PFSK-1 (cell line): ENCODE results near the gene MLIP.

Experiments used
- FOXP2 ChIP-seq: optimal IDR thresholded peaks from 2 replicates; pipeline ENCODE3; 2011; ENCODE audit warnings: borderline replicate concordance, control low read depth, inconsistent platforms; ENCODE audit not compliant: insufficient read depth; ENCODE audit errors: extremely low read length, extremely low read depth
- POLR2AphosphoS5 ChIP-seq: IDR thresholded peaks from 2 replicates; pipeline ENCODE4 v1.6.1; 2012; ENCODE audit warnings: low read depth, mild to moderate bottlenecking, control low read depth, low read length, moderate library complexity
- REST ChIP-seq, 2 experiments: IDR thresholded peaks; 2 replicates each; pipeline versions ENCODE4 v1.6.1 to v1.8.0; 2011 to 2012; ENCODE audit warnings: low read depth in 2 of 2, low read length in 2 of 2, control low read depth in 1 of 2, inconsistent platforms in 1 of 2, mild to moderate bottlenecking in 1 of 2, moderate library complexity in 1 of 2; ENCODE audit not compliant: insufficient read depth in 1 of 2
- SIN3A ChIP-seq: IDR thresholded peaks from 2 replicates; pipeline ENCODE4 v1.6.1; 2012; ENCODE audit warnings: mild to moderate bottlenecking, low read length, moderate library complexity, borderline replicate concordance; ENCODE audit not compliant: insufficient read depth
- TAF1 ChIP-seq: IDR thresholded peaks from 2 replicates; pipeline ENCODE4 v1.6.1; 2012; ENCODE audit warnings: low read length, control low read depth, borderline replicate concordance; ENCODE audit not compliant: insufficient read depth

MLIP gene

DNA sequence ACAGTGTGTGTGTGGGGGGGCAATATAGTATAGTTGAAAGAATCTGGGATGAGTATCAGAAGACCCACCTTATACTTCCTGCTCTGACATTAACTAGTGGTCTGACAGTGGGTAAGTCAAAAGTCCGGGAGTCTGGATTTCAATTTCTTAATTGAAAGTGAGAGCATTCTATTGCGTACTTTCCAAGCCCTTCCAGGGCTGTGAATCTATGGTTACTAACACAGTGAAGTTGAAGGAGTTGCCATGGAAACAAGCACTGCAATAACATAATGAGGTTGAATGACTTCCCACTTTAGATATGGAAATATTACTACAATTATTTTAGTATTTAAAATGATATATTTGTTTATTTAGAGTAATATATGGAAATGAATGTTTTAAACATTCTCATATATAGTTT lies 80.2 kb downstream of the MLIP start:
- TF ChIP-seq POLR2AphosphoS5 (no peak), REST (IDR thresholded peaks at IDR 0.05; ENCODE audit: insufficient read depth in 1 of 2, low read depth in 2 of 2, low read length in 2 of 2) (no peak), TAF1 (no peak), SIN3A (no peak), FOXP2 (no peak)

DNA sequence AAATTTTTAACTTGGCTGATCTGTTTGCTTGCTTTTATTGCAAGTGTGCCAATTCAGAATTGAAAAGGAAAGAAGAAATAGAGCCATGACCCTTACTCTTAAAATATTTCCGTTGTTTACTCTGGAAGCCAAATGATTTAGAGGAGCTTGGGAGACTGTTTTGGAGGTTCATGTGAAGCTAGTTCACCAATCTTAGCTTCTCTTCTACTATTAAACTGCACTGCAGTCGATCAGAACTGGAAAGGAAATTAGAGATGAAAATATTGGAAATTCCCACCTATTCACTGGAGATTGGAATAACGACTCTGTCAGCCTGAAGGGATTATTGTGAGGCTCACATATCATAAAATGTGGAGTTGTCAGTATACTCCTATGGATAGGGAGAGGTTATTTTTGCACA lies 81.8 kb downstream of the MLIP start:
- TF ChIP-seq FOXP2 (no peak), SIN3A (no peak), POLR2AphosphoS5 (no peak), TAF1 (no peak), REST (IDR thresholded peaks at IDR 0.05; ENCODE audit: insufficient read depth in 1 of 2, low read depth in 2 of 2, low read length in 2 of 2) (no peak)

DNA sequence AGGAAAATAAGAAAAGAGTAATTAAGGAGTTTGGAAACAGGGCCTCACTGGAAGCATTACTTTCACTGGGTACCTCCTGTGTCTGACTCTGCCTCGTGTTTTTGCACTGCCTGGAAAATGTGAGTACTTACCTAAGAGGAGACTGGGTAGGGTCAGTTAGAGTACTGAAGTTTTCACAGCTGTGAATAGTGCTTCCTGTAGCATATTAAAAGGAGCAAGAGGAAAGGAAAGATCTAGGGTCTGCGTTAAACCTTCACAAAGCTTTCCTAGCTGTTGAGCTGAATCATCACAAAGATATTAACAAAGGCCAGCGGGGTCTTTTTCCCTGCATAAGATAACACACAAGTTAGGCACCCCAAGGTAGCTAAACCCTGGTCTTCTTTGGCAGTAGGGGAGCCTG lies 82.3 kb downstream of the MLIP start:
- no peak for TF ChIP-seq SIN3A
- TF ChIP-seq POLR2AphosphoS5, result no peak
- TF ChIP-seq REST (IDR thresholded peaks at IDR 0.05; ENCODE audit: insufficient read depth in 1 of 2, low read depth in 2 of 2, low read length in 2 of 2), result no peak
- no peak for TF ChIP-seq TAF1
- no peak for TF ChIP-seq FOXP2

- TF ChIP-seq FOXP2 (no peak), SIN3A (no peak), TAF1 (no peak)
Observed at GRCh38 chr6:54194067-54194466, 82.8 kb downstream of the MLIP start.

DNA sequence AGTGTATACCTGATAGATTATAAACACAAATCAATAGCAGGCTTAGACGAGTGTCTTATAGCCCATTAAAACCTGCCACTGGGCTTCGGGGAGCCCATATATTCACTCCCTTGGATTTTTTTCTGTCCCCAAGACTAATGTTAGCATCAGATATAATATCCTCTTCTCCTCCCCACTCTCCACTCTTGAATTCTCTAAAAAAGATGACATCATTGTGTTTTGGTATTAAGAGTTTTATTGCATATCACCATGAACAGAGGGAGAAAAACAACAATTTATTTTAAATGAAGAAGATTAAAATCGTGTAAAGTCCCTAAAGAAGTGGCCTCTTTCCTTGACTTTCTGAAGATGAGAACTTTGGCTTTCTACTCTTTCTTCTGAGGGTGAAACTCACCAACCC lies 84.4 kb downstream of the MLIP start:
- no peak for TF ChIP-seq SIN3A
- no peak for TF ChIP-seq POLR2AphosphoS5

DNA sequence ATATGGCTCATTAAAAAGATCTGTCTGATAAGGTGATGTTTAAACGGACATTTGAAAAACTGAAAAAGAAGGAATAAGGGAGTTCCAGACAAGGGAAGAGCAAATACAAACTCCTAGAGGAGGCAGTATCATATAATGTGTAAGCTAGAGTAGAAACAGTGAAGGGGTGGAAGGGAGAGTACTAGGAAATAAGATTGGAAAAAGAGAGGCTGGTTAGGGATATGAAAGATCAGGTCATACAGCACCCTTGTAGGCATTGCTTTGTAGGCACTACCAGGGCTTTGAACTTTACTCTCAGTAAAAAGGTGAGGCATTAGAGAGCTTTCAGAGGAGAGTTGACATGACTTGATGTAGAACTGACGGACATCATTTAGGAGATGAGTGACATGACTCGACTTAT lies 85.7 kb downstream of the MLIP start:
- no peak for TF ChIP-seq SIN3A
- no peak for TF ChIP-seq POLR2AphosphoS5
- TF ChIP-seq FOXP2, result no peak
- no peak for TF ChIP-seq TAF1

DNA sequence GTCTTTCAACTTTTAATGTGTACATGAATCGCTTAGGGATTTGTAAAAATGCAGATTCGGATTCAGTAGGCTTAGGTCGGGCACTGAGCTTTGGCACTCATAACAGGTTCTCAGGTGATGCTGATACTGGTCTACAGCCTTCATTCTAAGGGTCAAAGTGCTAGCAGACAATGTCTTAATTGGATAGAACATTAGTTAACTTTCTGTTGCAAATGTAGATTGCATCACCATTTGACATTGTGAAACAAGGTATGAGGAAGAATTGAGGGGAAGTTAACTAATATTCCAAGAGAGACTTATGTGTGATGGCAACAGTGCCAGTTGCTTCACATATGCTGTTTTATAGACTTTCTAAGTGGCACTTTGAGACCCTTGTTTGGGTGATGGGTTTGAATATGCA lies 86.9 kb downstream of the MLIP start:
- no peak for TF ChIP-seq REST (IDR thresholded peaks at IDR 0.05; ENCODE audit: insufficient read depth in 1 of 2, low read depth in 2 of 2, low read length in 2 of 2)
- TF ChIP-seq FOXP2, result no peak
- TF ChIP-seq SIN3A, result no peak
- TF ChIP-seq POLR2AphosphoS5, result no peak
- TF ChIP-seq TAF1, result no peak
